Fibroblast of pulmonary artery (primary cell): ENCODE data around the gene SGTB.
"Not testable (repeated sequence)": the region's sequence is repeated elsewhere in the genome, so short reads cannot be mapped to it uniquely, and the experiment has no call there.

Experiments used
- DNase-seq: peaks from one replicate; pipeline ENCODE4 v3.0.0-alpha.2; 2010; ENCODE audit warnings: low read depth
- H3K4me3 ChIP-seq: replicated peaks from 2 replicates; pipeline ENCODE4 v1.5.1; 2011; ENCODE audit warnings: low read depth, mild to moderate bottlenecking, control low read depth, low read length, moderate library complexity
- CTCF ChIP-seq: IDR thresholded peaks from 2 replicates; pipeline ENCODE4 v1.5.1; 2011; ENCODE audit warnings: mild to moderate bottlenecking, control low read depth, low read length, inconsistent platforms; ENCODE audit errors: missing control alignments

SGTB gene

GRCh38 chr5:65736011-65736410 is 14.1 kb upstream of the SGTB start:
- H3K4me3 ChIP-seq, result no peak overlapping the region
- DNase-seq, result no peak
- no peak for TF ChIP-seq CTCF

- no peak overlapping the region for H3K4me3 ChIP-seq
- no peak for TF ChIP-seq CTCF
- no peak for DNase-seq
Observed at GRCh38 chr5:65734921-65735320, 13.0 kb upstream of the SGTB start.

- not testable (repeated sequence) for H3K4me3 ChIP-seq, DNase-seq
Observed at GRCh38 chr5:65734196-65734775, 12.4 kb upstream of the SGTB start.

- not testable (repeated sequence) for H3K4me3 ChIP-seq, DNase-seq
Observed at GRCh38 chr5:65732046-65732445, 10.1 kb upstream of the SGTB start.

- TF ChIP-seq CTCF, result no peak
- no peak for DNase-seq
- no peak overlapping the region for H3K4me3 ChIP-seq
Observed at GRCh38 chr5:65730910-65731309, 9.0 kb upstream of the SGTB start.

GRCh38 chr5:65728218-65728617 is 6.3 kb upstream of the SGTB start:
- no peak overlapping the region for H3K4me3 ChIP-seq
- TF ChIP-seq CTCF, result no peak
- DNase-seq, result peak; percentile 18

GRCh38 chr5:65727491-65728156 is 5.7 kb upstream of the SGTB start:
- no peak overlapping the region for H3K4me3 ChIP-seq
- no peak for TF ChIP-seq CTCF
- DNase-seq, result no peak

- peak overlapping the region; percentile 76 for H3K4me3 ChIP-seq
- TF ChIP-seq CTCF, result no peak
- peak; percentile 75 for DNase-seq
Observed at GRCh38 chr5:65722575-65723403, 880 bp upstream of the SGTB start.
